NCI-H345 treated with DMSO at 0.1 percent for 48 hours (cell line): ENCODE results near the gene PPP1R3A.

Experiments
- DNase-seq: peaks from one replicate; lab custom pipeline; 2025; ENCODE audit not compliant: unreplicated experiment; lab: John Stamatoyannopoulos, UW

The PPP1R3A gene

GRCh38 chr7:113890331-113891030, 28.3 kb downstream of the PPP1R3A start:
- DNase-seq = no peak

- DNase-seq = no peak
These were observed 35.7 kb downstream of the PPP1R3A start for GRCh38 chr7:113883096-113883495.

GRCh38 chr7:113880559-113880958, 38.2 kb downstream of the PPP1R3A start:
- no peak for DNase-seq

- no peak for DNase-seq
These were observed 40.3 kb downstream of the PPP1R3A start for GRCh38 chr7:113878394-113878992.

- DNase-seq = no peak
These were observed 43.6 kb downstream of the PPP1R3A start for GRCh38 chr7:113875224-113875623.

GRCh38 chr7:113873554-113874151, 45.2 kb downstream of the PPP1R3A start:
- DNase-seq = no peak

- no peak for DNase-seq
These were observed 45.8 kb downstream of the PPP1R3A start for GRCh38 chr7:113872981-113873380.

GRCh38 chr7:113867325-113867724, 51.5 kb downstream of the PPP1R3A start:
- no peak for DNase-seq

- no peak for DNase-seq
These were observed 62.8 kb downstream of the PPP1R3A start for GRCh38 chr7:113856010-113856409.

- DNase-seq = no peak
These were observed 77.9 kb downstream of the PPP1R3A start for GRCh38 chr7:113840954-113841353.

GRCh38 chr7:113835367-113835766, 83.4 kb downstream of the PPP1R3A start:
- DNase-seq = no peak

- DNase-seq = no peak
These were observed 86.5 kb downstream of the PPP1R3A start for GRCh38 chr7:113832196-113832745.

- no peak for DNase-seq
These were observed 87.3 kb downstream of the PPP1R3A start for GRCh38 chr7:113831556-113831955.

GRCh38 chr7:113828581-113828980, 90.2 kb downstream of the PPP1R3A start:
- no peak for DNase-seq
